ENCODE results near the gene PALD1. TPM values are rescaled to one million over a fixed set of nuclear protein-coding genes. Genes with fewer than 3 reads are reported as not detected.
A peak's percentile ranks its signal among the peaks of the same experiment; 100 is the strongest.

PALD1 gene
- total RNA-seq, 2 donors from 2014 or later, result 17.3 to 19.7 TPM

DNA sequence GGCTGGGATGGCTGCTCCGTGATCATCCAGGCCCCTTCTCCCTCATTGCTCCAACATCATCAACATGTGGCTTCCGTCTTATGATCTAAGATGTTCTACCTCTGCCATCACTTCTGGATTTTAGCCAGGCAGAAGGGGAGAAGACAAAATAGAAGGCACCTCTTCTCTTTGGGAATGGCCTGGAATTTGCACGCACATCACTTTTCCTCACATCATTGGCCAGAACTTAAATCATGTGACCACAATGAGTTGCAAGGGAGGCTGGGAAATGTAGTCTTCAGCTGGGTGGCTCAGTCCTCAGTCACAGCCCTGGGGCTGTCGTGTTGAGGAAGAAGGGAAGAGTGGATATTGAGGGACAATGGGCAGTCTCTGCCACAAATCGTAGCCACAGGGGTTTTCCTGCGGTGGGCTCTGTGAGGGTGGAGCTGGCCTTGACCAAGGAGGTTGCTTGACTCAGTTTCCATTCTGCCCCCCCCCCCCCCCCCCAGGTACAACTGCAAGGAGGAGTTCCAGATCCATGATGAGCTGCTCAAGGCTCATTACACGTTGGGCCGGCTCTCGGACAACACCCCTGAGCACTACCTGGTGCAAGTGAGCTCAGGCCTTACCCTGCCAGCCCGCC, 50.3 kb downstream of the PALD1 start:
- peaks cover 1% of the 10 kb centered on the region for H3K4me1 Mint-ChIP-seq
- TF ChIP-seq, protein P1, sequence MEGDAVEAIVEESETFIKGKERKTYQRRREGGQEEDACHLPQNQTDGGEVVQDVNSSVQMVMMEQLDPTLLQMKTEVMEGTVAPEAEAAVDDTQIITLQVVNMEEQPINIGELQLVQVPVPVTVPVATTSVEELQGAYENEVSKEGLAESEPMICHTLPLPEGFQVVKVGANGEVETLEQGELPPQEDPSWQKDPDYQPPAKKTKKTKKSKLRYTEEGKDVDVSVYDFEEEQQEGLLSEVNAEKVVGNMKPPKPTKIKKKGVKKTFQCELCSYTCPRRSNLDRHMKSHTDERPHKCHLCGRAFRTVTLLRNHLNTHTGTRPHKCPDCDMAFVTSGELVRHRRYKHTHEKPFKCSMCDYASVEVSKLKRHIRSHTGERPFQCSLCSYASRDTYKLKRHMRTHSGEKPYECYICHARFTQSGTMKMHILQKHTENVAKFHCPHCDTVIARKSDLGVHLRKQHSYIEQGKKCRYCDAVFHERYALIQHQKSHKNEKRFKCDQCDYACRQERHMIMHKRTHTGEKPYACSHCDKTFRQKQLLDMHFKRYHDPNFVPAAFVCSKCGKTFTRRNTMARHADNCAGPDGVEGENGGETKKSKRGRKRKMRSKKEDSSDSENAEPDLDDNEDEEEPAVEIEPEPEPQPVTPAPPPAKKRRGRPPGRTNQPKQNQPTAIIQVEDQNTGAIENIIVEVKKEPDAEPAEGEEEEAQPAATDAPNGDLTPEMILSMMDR (conservative IDR thresholded peaks at IDR 0.05), result no peak

DNA sequence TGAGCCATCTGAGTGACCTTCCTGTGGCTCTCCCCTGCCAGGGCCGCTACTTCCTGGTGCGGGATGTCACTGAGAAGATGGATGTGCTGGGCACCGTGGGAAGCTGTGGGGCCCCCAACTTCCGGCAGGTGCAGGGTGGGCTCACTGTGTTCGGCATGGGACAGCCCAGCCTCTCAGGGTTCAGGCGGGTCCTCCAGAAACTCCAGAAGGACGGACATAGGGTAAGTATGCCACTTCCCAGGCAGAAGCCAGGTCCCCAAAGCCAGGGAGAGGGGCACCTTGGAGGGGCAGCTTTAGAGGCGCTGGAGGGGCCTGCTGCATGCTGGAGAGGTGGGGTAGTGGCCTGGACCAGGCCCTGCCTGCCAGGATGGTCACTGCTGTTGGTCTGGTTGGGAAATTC, 51.3 kb downstream of the PALD1 start:
- Mint-ChIP-seq H3K36me3 (ENCODE audit: low read depth) (peaks cover 6% of the 10 kb centered on the region), H3K9me3 (no peaks in the 10 kb centered on the region), H3K27me3 (ENCODE audit: insufficient read depth) (no peaks in the 10 kb centered on the region), H3K4me3 (no peak overlapping the region), H3K4me1 (peaks cover 5% of the 10 kb centered on the region), H3K27ac (no peak overlapping the region)
- Histone ChIP-seq H3K9me3 (ENCODE audit: control insufficient read depth, low read length) (no peaks in the 10 kb centered on the region), H3K4me1 (ENCODE audit: control insufficient read depth, insufficient read depth, low read length) (no peaks in the 10 kb centered on the region), H3K36me3 (ENCODE audit: control insufficient read depth, insufficient read depth, low read length) (no peaks in the 10 kb centered on the region), H3K4me3 (ENCODE audit: low read length) (no peak overlapping the region), H3K9ac (ENCODE audit: extremely low read depth, low read length, poor library complexity, severe bottlenecking) (no peak overlapping the region), H3K27ac (ENCODE audit: low read depth, low read length) (no peak overlapping the region), H3K27me3 (ENCODE audit: control insufficient read depth, insufficient read depth, low read length, poor library complexity, severe bottlenecking) (no peaks in the 10 kb centered on the region)
- DNase-seq, result no peak
- TF ChIP-seq, protein P1 (conservative IDR thresholded peaks at IDR 0.05), result no peak
- 81 to 93% methylated on average over 4 to 8 of the region's 8 CpGs for WGBS, 2 experiments (ENCODE audit: insufficient coverage in 1 of 2, insufficient read length in 1 of 2)

More for the DNA sequence above, 50.3 kb downstream of the PALD1 start:
- Histone ChIP-seq H3K27me3 (ENCODE audit: control insufficient read depth, insufficient read depth, low read length, poor library complexity, severe bottlenecking) (no peaks in the 10 kb centered on the region), H3K36me3 (ENCODE audit: control insufficient read depth, insufficient read depth, low read length) (no peaks in the 10 kb centered on the region), H3K9me3 (ENCODE audit: control insufficient read depth, low read length) (no peaks in the 10 kb centered on the region), H3K4me3 (ENCODE audit: low read length) (no peak overlapping the region), H3K4me1 (ENCODE audit: control insufficient read depth, insufficient read depth, low read length) (no peaks in the 10 kb centered on the region), H3K27ac (ENCODE audit: low read depth, low read length) (no peak overlapping the region), H3K9ac (ENCODE audit: extremely low read depth, low read length, poor library complexity, severe bottlenecking) (no peak overlapping the region)
- no peak overlapping the region for H3K4me3 Mint-ChIP-seq
- H3K36me3 Mint-ChIP-seq (ENCODE audit: low read depth), result peaks cover 6% of the 10 kb centered on the region
- H3K27ac Mint-ChIP-seq, result no peak overlapping the region
- 80 to 85% methylated on average over 5 to 10 of the region's 10 CpGs for WGBS, 2 experiments (ENCODE audit: insufficient coverage in 1 of 2, insufficient read length in 1 of 2)
- no peaks in the 10 kb centered on the region for H3K9me3 Mint-ChIP-seq
- H3K27me3 Mint-ChIP-seq (ENCODE audit: insufficient read depth), result no peaks in the 10 kb centered on the region
- DNase-seq, result peak; percentile 82

DNA sequence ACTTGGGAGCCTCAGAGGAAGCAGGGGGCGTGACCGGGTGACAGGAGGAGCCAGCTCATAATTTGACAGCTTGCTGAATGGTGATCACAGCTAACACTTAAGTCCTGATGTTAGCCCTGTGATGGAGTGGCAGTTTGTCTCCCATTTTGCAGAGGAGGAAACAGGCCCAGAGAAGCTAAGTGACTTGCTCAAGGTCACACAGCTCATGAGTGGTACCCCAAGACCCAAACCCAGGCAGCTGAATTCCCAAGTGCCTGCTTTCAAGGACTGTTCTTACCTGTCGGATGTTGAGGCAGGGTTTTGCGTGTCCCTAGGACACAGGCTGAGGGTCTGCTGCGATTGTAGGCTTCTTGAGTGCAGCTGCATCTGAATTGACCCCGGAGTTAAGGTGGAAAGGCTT, 51.7 kb downstream of the PALD1 start:
- H3K9me3 ChIP-seq (ENCODE audit: control insufficient read depth, low read length), result no peaks in the 10 kb centered on the region
- Mint-ChIP-seq H3K4me3 (no peak overlapping the region), H3K27ac (no peak overlapping the region), H3K4me1 (peaks cover 5% of the 10 kb centered on the region), H3K9me3 (no peaks in the 10 kb centered on the region), H3K27me3 (ENCODE audit: insufficient read depth) (no peaks in the 10 kb centered on the region), H3K36me3 (ENCODE audit: low read depth) (peaks cover 6% of the 10 kb centered on the region)
- no peaks in the 10 kb centered on the region for H3K27me3 ChIP-seq (ENCODE audit: control insufficient read depth, insufficient read depth, low read length, poor library complexity, severe bottlenecking)
- TF ChIP-seq, protein P1 (conservative IDR thresholded peaks at IDR 0.05), result no peak
- H3K9ac ChIP-seq (ENCODE audit: extremely low read depth, low read length, poor library complexity, severe bottlenecking), result no peak overlapping the region
- 87 to 98% methylated on average over 4 to 6 of the region's 6 CpGs for WGBS, 2 experiments (ENCODE audit: insufficient coverage in 1 of 2, insufficient read length in 1 of 2)
- no peaks in the 10 kb centered on the region for H3K36me3 ChIP-seq (ENCODE audit: control insufficient read depth, insufficient read depth, low read length)
- H3K4me1 ChIP-seq (ENCODE audit: control insufficient read depth, insufficient read depth, low read length), result no peaks in the 10 kb centered on the region
- no peak overlapping the region for H3K27ac ChIP-seq (ENCODE audit: low read depth, low read length)
- DNase-seq, result no peak
- H3K4me3 ChIP-seq (ENCODE audit: low read length), result no peak overlapping the region
